H9 (cell line): ENCODE results near the gene FXYD3. TPM values are rescaled to one million over a fixed set of nuclear protein-coding genes. Genes with fewer than 3 reads are reported as not detected.

ENCODE experiments used
- DNase-seq: peaks from one replicate; pipeline ENCODE4 v3.0.0-alpha.2; 2017
- H2AFZ ChIP-seq: one replicate; pipeline ENCODE4 v1.6.1; 2013; ENCODE audit warnings: mild to moderate bottlenecking, low read length, control low read depth, moderate library complexity
- H2AK5ac ChIP-seq: 2 replicates; pipeline ENCODE4 v1.6.1; 2013; ENCODE audit warnings: low read length, control low read depth, mixed read lengths; ENCODE audit not compliant: insufficient read length
- H2BK120ac ChIP-seq: one replicate; pipeline ENCODE4 v1.6.1; 2013; ENCODE audit warnings: low read depth, mild to moderate bottlenecking, low read length, control low read depth, inconsistent platforms; ENCODE audit not compliant: poor library complexity, severe bottlenecking
- H2BK12ac ChIP-seq: 2 replicates; pipeline ENCODE4 v1.6.1; 2013; ENCODE audit warnings: low read length, control low read depth, mixed read lengths, low read depth; ENCODE audit not compliant: insufficient read length
- H2BK15ac ChIP-seq: 2 replicates; pipeline ENCODE4 v1.6.1; 2013; ENCODE audit warnings: low read depth, low read length, control low read depth
- H2BK20ac ChIP-seq: one replicate; pipeline ENCODE4 v1.6.1; 2013; ENCODE audit warnings: low read depth, mild to moderate bottlenecking, low read length, control low read depth, inconsistent platforms; ENCODE audit not compliant: poor library complexity, severe bottlenecking
- H2BK5ac ChIP-seq: 2 replicates; pipeline ENCODE4 v1.6.1; 2013; ENCODE audit warnings: low read length, control low read depth, mixed read lengths; ENCODE audit not compliant: insufficient read length
- H3K14ac ChIP-seq: 2 replicates; pipeline ENCODE4 v1.6.1; 2013; ENCODE audit warnings: low read length, control low read depth; ENCODE audit not compliant: insufficient read depth
- H3K18ac ChIP-seq: 2 replicates; pipeline ENCODE4 v1.6.1; 2013; ENCODE audit warnings: low read depth, mild to moderate bottlenecking, mixed read lengths, low read length, control low read depth; ENCODE audit not compliant: insufficient read length
- H3K23ac ChIP-seq: 2 replicates; pipeline ENCODE4 v1.6.1; 2013; ENCODE audit warnings: low read length, control low read depth, mixed read lengths, low read depth; ENCODE audit not compliant: insufficient read length
- H3K23me2 ChIP-seq: 2 replicates; pipeline ENCODE4 v1.6.1; 2013; ENCODE audit warnings: low read depth, mild to moderate bottlenecking, mixed read lengths, low read length, control low read depth; ENCODE audit not compliant: insufficient read length, poor library complexity, severe bottlenecking
- H3K27ac ChIP-seq: 2 replicates; pipeline ENCODE4 v1.5.1; 2013; ENCODE audit warnings: low read length, control low read depth, mixed read lengths, low read depth; ENCODE audit not compliant: insufficient read length
- H3K27me3 ChIP-seq: 2 replicates; pipeline ENCODE4 v1.6.1; 2013; ENCODE audit warnings: low read length, control low read depth, inconsistent platforms; ENCODE audit not compliant: insufficient read depth
- H3K4ac ChIP-seq: 2 replicates; pipeline ENCODE4 v1.6.1; 2013; ENCODE audit warnings: low read depth, mild to moderate bottlenecking, control low read depth, inconsistent platforms, low read length, moderate library complexity
- H3K4me1 ChIP-seq: 2 replicates; pipeline ENCODE4 v1.6.1; 2013; ENCODE audit warnings: low read length, control low read depth, inconsistent platforms; ENCODE audit not compliant: insufficient read depth
- H3K4me2 ChIP-seq: 2 replicates; pipeline ENCODE4 v1.6.1; 2013; ENCODE audit warnings: low read length, control low read depth, mixed read lengths; ENCODE audit not compliant: insufficient read length, insufficient read depth
- H3K56ac ChIP-seq: 2 replicates; pipeline ENCODE4 v1.6.1; 2013; ENCODE audit warnings: low read depth, mild to moderate bottlenecking, mixed read lengths, low read length, control low read depth; ENCODE audit not compliant: insufficient read length
- H3K79me1 ChIP-seq: 2 replicates; pipeline ENCODE4 v1.6.1; 2013; ENCODE audit warnings: low read depth, mild to moderate bottlenecking, moderate library complexity, low read length, control low read depth, inconsistent platforms; ENCODE audit not compliant: insufficient read depth, poor library complexity, severe bottlenecking
- H3K79me2 ChIP-seq: 2 replicates; pipeline ENCODE4 v1.6.1; 2013; ENCODE audit warnings: low read length, control low read depth, inconsistent platforms; ENCODE audit not compliant: insufficient read depth
- H3K9ac ChIP-seq: 2 replicates; pipeline ENCODE4 v1.6.1; 2013; ENCODE audit warnings: low read length, control low read depth, mixed read lengths; ENCODE audit not compliant: insufficient read length; ENCODE audit errors: extremely low read depth
- H3K9me3 ChIP-seq: one replicate; pipeline ENCODE4 v1.6.1; 2013; ENCODE audit warnings: low read depth, low read length, inconsistent platforms; ENCODE audit not compliant: control insufficient read depth
- H3T11ph ChIP-seq: one replicate; pipeline ENCODE4 v1.6.1; 2013; ENCODE audit warnings: mild to moderate bottlenecking, low read length, control low read depth, inconsistent platforms
- H4K20me1 ChIP-seq: one replicate; pipeline ENCODE4 v1.6.1; 2013; ENCODE audit not compliant: control insufficient read depth, insufficient read length, insufficient read depth
- H4K5ac ChIP-seq: 2 replicates; pipeline ENCODE4 v1.6.1; 2013; ENCODE audit warnings: low read depth, mild to moderate bottlenecking, mixed read lengths, low read length, control low read depth; ENCODE audit not compliant: insufficient read length
- H4K8ac ChIP-seq: replicated peaks from 2 replicates; pipeline ENCODE4 v1.6.1; 2013; ENCODE audit warnings: low read length, control low read depth, mixed read lengths, low read depth; ENCODE audit not compliant: insufficient read length
- H4K91ac ChIP-seq: 2 replicates; pipeline ENCODE4 v1.6.1; 2013; ENCODE audit warnings: low read depth, mild to moderate bottlenecking, moderate library complexity, mixed read lengths, low read length, control low read depth; ENCODE audit not compliant: insufficient read length
- H3K27ac Mint-ChIP-seq, 3 experiments: 2 replicates in 2 of 3; 3 replicates in 1 of 3; pipeline ENCODE4 v1.8.0; 2020 to 2021; ENCODE audit warnings: mixed read lengths in 3 of 3, mild to moderate bottlenecking in 1 of 3, moderate library complexity in 1 of 3
- H3K27me3 Mint-ChIP-seq: 2 replicates; pipeline ENCODE4 v1.8.0; 2021; ENCODE audit warnings: low read depth, mild to moderate bottlenecking, moderate library complexity, mixed read lengths
- H3K36me3 Mint-ChIP-seq, 3 experiments: 2 replicates in 2 of 3; 3 replicates in 1 of 3; pipeline ENCODE4 v1.8.0; 2020 to 2021; ENCODE audit warnings: low read depth in 3 of 3, mixed read lengths in 3 of 3; ENCODE audit not compliant: insufficient read depth in 1 of 3
- H3K4me1 Mint-ChIP-seq, 2 experiments: 2 replicates each; pipeline ENCODE4 v1.8.0; 2020; ENCODE audit warnings: mixed read lengths in 2 of 2
- H3K4me3 Mint-ChIP-seq, 2 experiments: 2 replicates in 1 of 2; 3 replicates in 1 of 2; pipeline ENCODE4 v1.8.0; 2020 to 2021; ENCODE audit warnings: mild to moderate bottlenecking in 2 of 2, mixed read lengths in 2 of 2, moderate library complexity in 1 of 2
- H3K9me3 Mint-ChIP-seq, 2 experiments: 2 replicates in 1 of 2; 3 replicates in 1 of 2; pipeline ENCODE4 v1.8.0; 2020; ENCODE audit warnings: mild to moderate bottlenecking in 2 of 2, mixed read lengths in 2 of 2, moderate library complexity in 1 of 2
- CTCF ChIP-seq: fragments of 200-600 bp; sonication (generic); conservative IDR thresholded peaks from 3 replicates; pipeline ENCODE4 v1.8.0; 2021; ENCODE audit warnings: antibody characterized with exemption, mild to moderate bottlenecking
- whole genome bisulfite sequencing: extraction: QIAGEN DNeasy Blood & Tissue Kit; methylation state at CpG from one replicate; pipeline ENCODE4 v1.1.7; 2013; ENCODE audit warnings: missing lambda C conversion rate, low lambda C conversion rate, mixed read lengths; ENCODE audit not compliant: insufficient read length; ENCODE audit errors: extremely low coverage; 5-methylcytosine and 5-hydroxymethylcytosine counted together
- total RNA-seq: library from RNA; stranded (reverse); gene quantifications from 2 replicates; pipeline ENCODE4 v1.2.1, GENCODE V29; 2021

FXYD3 gene
- total RNA-seq, 1 experiment from 2014 or later, result 1.5 TPM

- Histone ChIP-seq H3K23ac (no peak overlapping the region), H2BK5ac (no peak overlapping the region), H3K27me3 (no peaks in the 10 kb centered on the region), H2AK5ac (no peak overlapping the region), H3K14ac (no peak overlapping the region; the same call in 1 of the 2 replicates), H3K56ac (no peak overlapping the region), H3K4me2 (no peak overlapping the region), H3K9ac (no peak overlapping the region), H2BK15ac (no peak overlapping the region), H3K9me3 (no peaks in the 10 kb centered on the region), H3K79me1 (no peaks in the 10 kb centered on the region), H4K5ac (no peak overlapping the region), H2AFZ (no peak overlapping the region), H3K23me2 (no peaks in the 10 kb centered on the region), H2BK20ac (no peak overlapping the region), H2BK120ac (no peak overlapping the region), H3K27ac (no peak overlapping the region), H4K20me1 (no peaks in the 10 kb centered on the region), H2BK12ac (no peak overlapping the region), H3K4me1 (no peaks in the 10 kb centered on the region), H3K79me2 (no peaks in the 10 kb centered on the region), H3K18ac (no peak overlapping the region), H3K4ac (no peak overlapping the region), H4K8ac (no peak overlapping the region), H4K91ac (no peak overlapping the region), H3T11ph (no peak overlapping the region)
- DNase-seq, result no peak
- H3K27ac Mint-ChIP-seq, result no peak overlapping the region; a peak in 1 of 7 replicates
- peaks cover 3% of the 10 kb centered on the region for H3K27me3 Mint-ChIP-seq
- H3K9me3 Mint-ChIP-seq, result no peaks in the 10 kb centered on the region
- no peaks in the 10 kb centered on the region for H3K36me3 Mint-ChIP-seq
- H3K4me1 Mint-ChIP-seq, result peaks cover 13% of the 10 kb centered on the region in 2 experiments
- no CpG with 5 or more reads among the region's 29 CpGs for WGBS
- H3K4me3 Mint-ChIP-seq, result no peak overlapping the region
- TF ChIP-seq CTCF, result no peak
These were observed 17.1 kb upstream of the FXYD3 start for GRCh38 chr19:35098413-35099049.
